HG03460 (cell line): Measurements from ENCODE around the gene RAB14.
A peak's percentile ranks its signal among the peaks of the same experiment; 100 is the strongest.

Experiments used
- ATAC-seq: cut with Tn5 transposase; IDR thresholded peaks from one replicate; pipeline ENCODE4 v1.9.1; 2021; ENCODE audit not compliant: unreplicated experiment

The RAB14 gene

DNA sequence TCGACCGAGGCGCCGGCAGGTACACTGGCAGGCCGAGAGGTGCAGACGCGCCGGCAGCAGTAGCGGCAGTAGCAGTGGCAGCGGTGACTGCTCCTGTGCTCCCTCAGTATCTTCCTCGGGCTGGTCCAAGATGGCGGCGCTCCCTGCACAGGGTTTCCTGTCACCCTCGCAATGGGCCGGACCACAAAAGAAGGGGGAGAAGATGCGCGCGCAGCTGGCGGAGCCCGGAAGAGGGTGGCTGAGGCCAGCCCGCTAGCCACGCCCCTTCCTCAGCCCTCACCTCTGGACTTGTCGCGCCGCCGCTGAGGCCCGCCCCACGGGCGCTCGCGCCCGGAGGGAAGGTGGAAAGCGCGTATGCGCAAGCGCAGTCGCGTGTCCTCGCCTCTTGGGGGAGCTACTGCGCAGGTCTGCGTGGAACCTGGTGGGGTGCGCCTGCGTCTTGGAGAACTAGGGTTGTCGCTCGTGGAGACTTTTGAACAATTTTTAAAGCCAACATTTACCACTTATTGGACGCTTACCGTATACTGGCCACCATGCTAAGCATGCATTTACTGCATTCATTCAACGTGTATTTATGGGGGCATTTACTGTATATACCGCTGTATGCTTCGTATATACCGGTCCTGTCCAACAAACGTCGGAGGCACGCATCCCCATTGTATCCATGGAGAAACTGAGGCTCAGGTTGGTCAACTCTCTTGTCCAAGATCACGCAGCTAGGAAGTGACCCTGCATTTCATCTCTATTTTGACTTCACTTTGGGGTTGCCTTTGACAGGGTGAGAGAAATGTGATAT, at the start of gene RAB14:
RAB14 (minus strand) TSS at position 132 of the 796 bp plus-strand sequence. CDS start 8,457 bp downstream, outside the sequence.
- peak; percentile 87 for ATAC-seq

DNA sequence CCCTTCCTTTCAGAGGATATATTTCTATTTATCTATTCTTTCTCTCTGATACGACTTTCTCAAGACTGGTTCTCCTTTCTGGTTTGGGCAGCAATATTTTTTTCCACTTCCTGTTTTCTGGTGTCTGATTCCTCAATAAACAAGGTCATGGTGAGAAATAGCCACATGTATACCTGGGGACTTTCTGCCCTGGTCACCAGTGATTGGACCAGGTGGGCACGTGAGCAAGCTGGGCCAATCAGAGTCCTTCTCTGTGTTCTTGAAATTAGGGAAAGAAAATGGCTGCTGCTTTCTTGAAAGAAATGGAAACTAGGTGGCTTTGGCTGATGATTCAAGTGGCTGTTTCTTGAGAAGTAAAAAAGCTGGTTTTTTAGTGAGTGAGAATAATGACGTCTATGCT, 47.9 kb upstream of the RAB14 start:
- no peak for ATAC-seq

DNA sequence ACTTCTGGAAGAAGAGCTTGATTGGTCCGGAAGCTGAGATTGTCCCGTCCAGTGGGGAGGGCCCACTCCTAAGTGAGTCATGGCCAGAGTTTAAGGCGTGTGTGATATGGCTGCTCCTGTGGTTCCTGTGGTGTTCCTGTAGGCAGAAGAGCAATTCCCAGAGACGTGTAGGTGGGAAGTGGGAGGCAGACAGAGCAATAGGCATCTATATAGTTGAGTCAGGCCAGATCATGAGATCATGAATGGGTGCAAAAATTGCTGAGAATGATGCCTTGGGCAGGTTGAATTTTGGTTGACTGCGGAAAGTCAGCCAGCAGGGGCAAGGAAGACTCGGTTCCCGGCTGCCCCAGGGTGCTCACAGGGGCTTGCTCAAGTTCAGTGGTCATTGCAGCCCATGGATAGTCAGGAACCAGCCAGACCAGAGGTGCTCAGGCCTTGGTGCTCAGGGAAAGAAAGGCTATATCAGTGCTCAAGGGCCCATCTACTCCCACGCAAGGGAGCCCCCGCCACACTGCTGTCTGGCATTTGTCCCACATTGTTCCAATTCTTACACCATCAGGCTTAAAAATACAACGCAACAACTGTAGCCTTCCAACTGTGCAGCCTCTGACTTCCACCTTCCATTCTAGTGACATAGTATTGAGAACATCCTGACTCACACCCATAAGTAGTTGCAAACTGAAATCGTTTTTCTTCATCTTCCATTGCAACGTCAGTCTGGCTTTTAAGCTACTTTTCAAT, 45.3 kb upstream of the RAB14 start:
- ATAC-seq, result no peak

DNA sequence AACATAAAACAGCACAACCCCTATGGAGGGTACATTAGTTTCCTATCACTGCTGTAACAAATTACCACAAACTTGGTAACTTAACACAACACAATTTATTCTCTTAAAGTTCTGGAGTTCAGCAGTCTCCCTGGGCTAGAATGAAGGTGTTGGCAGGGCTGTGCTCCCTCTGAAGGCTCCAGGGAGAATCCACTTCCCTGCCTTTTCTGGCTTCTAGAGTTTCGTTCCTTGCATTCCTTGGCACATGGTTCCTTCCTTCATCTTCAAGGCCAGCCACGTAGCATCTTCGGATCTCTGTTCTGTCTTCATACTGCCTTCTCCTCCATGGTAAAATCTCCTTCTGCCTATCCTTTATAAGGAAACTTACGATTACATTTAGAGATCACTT, 41.3 kb upstream of the RAB14 start:
- ATAC-seq, result no peak

DNA sequence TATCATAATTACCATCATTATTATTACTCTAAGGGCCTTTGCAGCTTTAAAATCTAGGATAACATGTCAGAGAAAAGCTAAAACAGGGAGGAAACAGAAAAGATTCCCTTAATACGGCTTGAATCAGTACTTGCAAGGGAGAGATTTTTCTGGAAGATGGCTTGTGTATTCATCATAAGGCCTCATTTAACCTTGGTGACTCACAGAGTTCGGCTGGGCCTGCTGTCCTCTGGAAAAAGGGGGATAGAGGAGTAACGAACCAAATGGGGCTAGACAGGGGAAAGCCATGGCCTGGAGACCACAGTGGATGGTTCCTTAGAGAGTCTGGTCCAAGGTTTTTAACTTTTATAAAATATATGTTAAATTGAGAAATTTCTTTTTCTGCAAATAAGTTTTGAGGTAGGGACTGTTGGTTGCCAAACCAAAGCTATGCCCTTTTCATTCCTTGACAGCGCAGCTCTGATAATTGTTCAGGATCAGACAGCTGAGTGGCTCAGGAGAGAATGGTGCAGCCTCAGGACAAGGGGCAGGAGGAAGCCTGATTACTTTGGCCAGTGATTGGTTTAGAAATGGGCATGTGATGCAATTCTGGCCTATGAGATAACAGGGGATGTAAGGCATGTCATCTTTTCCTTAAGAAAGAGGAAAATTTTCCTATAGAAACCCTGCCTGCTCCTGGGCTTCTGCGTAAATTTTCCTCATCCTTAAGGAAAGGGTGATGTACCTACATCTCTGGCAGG, 40.7 kb upstream of the RAB14 start:
- ATAC-seq, result no peak

DNA sequence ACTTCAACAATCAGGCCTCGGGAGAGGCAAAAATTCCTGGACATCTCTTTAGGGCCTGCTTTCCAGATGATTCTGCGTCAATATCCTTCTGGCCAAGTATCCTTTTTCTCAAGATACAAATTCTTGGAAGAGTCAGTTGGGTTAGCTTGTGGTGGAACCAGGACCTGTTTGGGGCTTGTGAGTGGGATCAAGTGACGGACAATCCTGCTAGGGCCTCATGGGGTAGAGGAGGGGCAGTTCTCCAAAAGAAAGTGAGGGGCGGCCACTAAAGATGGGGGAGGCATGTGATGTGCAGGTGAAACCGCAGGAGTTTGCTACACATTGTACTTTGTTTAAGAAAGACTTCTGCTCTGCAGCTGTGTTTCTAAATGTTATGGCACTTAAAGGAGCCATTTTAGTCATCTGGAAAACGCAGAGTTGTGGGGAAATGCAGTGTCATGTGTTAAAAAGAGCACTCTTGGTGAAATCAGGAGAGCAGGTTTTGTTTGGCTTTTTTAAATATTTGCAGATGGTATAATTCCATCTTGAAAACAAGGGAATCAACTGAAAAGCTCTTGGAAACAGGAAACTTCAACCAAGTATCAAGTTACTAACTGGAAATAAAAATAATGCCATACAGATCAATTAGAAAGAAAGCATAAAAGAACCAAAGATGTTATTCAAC, 38.9 kb upstream of the RAB14 start:
- no peak for ATAC-seq

DNA sequence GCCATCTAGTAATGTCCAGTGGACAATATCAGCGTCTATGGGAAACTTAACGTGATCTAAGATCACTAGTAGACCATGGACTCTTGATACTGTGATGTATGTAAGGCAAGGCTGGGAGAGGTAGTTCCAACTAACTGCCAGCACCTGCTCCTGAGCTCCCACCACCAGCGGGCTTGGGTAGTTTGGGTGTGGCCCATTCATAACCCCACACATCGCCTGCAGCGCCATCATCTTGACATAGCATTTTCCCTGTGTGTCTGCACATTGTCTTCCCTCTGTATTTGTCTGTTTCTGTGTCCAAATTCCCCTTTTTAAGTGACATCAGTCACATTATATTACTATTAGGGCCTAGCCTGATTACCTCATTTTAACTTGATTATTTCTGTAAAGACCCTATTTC, 38.2 kb upstream of the RAB14 start:
- no peak for ATAC-seq

DNA sequence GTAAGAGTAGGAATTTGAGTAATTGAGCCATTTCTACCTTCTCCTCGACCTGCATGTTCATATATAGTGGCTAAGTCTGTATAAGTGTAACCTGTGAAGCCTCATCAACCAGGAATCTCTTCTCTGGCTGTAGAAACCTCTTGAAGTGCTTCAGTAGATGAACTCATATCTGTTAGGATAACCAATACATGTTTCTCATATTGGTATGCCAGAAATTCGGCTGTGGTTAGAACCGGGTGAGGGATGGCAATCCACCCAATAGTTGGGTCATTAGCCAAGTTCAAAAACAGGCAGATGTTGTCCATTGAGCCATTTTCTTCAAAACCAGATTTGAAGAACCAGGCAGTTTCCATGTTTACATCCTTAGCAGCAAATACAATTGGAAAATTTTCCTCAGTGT, 37.4 kb upstream of the RAB14 start:
- no peak for ATAC-seq

DNA sequence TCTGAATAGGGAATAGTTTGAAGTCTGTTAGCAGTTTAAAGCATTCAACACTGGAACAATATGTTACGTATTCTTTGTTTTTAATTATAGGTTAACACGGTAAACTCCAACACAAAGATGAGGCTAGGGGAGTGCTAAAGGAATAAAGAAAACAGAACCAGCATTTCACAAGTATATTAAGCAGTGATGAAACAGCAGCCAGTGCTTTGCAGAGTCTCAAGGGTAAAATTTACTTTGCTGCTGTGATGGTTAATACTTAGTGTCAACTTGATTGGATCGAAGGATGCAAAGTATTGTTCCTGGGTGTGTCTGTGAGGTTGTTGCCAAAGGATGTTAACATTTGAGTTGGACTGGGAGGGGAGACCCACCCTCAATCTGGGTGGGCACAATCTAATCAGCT, 36.2 kb upstream of the RAB14 start:
- no peak for ATAC-seq

DNA sequence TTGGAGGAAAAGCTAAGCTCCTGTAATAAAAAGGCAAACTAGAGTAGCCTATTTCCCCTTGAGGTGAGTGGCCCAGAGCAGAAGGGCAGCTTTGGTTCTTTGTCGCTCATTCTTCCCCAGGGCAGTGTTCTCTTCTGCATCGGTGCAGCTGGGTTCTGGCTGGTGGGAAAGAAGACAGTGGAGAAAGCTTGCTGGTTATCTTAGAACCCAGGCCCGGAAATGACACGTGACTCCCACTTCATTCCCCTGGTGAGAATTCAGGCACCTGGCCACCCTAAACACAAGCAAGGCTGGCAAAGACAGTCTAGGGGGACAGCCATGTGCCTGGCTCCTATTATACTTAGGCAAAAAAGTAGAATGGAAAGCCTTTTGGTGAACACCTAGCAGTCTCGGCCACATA, 33.8 kb upstream of the RAB14 start:
- ATAC-seq, result no peak

DNA sequence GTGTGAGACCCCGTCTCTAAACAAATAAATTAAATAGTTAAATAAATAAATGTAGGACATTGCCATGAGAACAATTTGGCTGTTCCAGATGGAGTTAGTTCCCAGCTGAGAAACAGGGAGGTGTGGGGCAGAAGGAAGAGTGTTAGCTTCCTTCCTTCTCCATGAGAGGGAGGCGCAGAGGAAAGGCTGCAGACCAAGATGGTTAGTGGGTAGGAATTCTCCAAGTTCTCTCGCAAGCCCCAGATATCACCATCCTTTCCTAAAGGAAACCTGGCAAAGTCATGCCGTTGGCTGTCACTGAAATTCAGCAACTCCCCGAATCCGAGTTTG, 33.1 kb upstream of the RAB14 start:
- ATAC-seq, result no peak

DNA sequence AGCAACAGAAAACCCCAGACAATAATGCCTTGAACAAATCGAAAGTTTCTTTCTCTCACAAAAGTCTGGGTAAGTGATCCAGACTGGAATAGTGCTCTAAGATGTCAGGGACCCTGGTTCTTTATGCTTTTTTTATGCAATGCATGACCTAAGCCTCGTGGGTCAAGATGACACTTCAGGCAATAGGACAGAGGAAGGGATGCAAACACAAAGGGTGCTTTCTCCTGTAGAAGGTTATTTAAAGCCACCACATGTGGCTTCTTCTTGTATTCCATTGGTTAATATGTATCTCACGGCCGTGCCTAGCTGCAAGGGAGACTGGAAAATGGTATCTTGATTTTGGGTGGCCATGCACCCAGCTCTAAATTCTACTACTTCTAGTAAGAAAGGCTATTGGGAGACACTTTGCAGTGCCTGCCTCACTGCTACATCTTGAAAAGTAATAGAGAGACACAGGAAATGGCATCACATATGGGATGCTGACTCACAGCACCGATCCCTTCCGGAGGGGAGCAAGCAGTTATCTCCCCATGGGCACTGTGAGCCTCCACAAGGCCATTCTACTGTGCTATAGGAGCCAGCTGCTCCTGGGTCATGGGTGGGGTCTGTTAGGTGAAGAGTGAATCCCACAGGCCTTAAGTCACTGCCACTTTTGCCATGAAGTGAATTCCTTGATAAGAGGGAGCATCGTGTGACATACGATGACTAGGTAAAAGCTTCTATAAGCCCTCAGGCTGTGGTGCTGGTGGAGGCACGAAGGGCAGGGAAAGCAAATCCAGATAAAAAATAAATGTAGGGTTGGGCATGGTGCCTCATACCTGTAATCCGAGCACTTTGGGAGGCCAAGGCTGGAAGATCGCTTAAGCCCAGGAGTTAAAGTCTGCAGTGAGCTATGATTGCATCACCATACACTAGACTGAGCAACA, 32.5 kb upstream of the RAB14 start:
- no peak for ATAC-seq

DNA sequence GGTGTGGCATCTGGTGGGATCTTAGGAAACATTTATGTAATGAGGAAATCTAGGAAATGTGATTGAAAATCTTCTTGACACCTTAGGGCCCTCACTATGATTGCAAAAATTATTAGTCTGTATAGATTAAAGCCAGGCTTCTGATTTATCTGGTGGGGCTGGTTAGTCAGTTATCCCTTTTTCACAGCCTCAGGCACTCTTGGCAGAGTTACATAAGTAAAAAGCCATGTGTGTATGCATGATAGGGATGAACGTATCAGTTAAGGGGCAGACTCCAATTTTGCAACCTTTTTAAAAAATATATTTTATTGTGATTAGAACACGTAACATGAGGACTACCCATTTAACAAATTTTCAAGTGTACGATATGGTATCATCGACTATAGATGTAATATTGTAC, 30.6 kb upstream of the RAB14 start:
- no peak for ATAC-seq

DNA sequence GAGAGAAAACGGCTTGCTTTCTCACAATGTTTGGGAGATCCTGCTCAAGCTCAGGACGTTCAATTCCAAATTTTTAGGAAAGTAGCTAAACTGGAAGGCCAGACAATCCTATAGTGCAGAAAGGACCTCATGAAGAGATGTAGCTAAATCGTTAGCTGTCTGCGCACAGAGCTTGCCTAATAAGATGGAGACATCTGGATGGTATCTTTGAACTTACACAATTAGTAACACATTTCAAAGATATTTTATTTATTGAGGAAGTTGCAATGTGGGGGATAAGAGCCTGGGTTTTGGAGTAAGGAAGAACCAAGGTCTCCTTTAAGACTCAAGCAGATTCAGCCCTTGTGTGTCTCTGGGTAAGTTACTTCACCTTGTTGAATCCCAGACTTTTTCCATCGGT, 28.6 kb upstream of the RAB14 start:
- ATAC-seq, result no peak

DNA sequence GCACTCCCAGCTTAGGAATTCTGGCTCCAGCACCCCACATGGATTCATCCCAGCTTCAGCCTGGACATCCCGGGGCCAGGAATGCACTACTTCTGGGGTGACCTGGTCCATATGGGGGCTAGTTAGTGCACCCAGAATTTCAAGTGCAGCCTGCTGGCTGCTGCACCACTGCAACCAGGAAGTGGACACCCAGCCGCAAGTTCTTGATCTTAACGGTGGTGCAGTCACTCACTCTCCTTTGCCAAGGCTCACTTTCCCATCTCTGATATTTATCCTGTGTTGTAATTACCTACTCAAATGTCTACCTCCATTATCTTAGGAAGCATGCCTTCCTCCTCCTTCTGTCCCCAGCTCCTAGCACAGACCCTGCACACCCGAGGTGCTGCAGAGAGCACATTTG, 26.2 kb upstream of the RAB14 start:
- no peak for ATAC-seq

DNA sequence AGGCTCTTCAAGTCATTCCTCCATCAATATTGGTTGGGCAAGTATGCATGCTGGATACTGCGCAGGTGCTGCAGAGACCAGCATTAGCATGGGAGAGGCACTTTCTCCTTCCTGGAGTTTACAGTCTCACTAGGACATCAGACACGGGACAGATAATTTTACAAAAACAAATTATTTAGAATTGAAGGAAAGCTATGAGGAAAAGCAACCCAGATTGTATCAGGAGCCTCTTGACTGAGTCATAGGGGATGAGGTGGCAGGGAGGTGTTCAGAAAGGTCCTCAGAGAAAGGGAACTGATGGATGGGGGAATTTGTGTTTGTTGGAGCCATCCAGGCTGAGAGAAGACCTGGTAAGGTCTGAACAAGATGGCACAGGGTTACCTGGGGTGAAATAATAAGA, 24.5 kb upstream of the RAB14 start:
- ATAC-seq, result no peak

DNA sequence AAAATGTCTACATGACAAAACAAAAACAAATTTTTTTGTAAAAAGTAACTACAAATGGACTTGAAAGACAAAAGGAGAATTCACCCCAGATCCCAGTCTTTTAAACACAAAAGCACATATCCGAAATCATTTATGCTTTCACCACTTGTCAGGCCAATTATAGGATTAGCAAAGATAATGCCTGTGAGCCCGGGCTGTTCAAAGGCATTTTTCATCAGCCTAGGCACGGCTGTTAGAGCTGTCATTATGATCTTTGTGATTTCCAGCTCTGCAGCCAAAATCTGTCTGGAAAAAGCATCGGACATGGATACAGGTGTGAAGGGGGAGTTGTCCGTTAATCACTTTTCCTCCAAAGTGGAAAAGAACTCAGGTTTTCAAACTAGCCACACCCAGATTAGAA, 23.6 kb upstream of the RAB14 start:
- no peak for ATAC-seq

DNA sequence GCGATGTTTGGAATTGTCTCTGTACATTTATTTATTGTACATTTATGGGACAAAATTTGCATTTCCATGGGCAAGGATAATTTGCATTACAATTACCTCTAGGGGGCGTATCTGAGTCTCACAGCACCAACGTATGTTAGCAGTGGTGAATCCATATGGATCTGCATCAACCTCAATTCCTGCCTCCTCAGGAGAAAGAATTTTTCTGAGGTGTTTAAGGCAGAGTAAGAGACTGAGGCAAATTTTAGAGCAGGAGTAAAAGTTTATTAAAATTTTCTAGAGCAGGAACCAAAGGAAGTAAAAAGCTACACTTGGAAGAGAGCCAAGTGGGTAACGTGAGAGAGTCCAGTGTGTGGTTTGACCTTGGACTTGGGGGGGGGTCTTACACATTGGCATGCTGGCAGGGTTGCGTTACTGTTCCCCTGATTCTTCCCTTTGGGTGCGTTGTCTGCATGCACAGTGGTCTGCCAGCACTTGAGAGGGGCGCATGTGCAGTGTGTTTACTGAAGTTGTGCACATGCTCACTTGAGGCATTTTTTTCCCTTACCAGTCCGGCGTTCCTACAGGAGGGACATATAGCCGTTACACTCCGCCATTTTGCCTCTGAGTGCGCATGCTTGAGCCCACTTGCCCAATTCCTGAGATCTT, 21.0 kb upstream of the RAB14 start:
- no peak for ATAC-seq

DNA sequence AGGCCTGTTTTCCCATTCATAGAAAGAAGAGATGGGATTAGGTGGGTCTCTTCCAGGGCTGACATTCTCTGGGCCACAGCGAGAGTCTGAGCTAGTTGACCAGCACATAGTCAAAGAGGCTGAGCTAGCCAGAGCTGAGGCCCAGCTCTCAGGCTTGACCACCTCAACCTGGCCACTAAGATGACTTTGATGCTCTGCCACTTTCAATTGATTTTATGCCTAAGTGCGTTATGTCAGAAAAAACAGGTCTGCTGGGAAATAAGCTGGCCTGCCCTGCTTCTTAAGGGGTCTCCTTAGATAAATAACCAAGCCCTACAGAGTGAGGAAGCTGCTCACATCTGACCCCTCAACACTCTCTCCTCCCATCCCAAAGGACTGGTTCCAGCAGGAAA, 20.0 kb upstream of the RAB14 start:
- no peak for ATAC-seq
